HG03469 (cell line): ENCODE data around the gene MRPS22.
"Not testable (repeated sequence)": the region's sequence is repeated elsewhere in the genome, so short reads cannot be mapped to it uniquely, and the experiment has no call there.

ENCODE experiments used
- ATAC-seq: cut with Tn5 transposase; IDR thresholded peaks from one replicate; pipeline ENCODE4 v1.9.1; 2021; ENCODE audit warnings: mild to moderate bottlenecking, moderate library complexity, moderate number of reproducible peaks; ENCODE audit not compliant: unreplicated experiment

Gene MRPS22

DNA sequence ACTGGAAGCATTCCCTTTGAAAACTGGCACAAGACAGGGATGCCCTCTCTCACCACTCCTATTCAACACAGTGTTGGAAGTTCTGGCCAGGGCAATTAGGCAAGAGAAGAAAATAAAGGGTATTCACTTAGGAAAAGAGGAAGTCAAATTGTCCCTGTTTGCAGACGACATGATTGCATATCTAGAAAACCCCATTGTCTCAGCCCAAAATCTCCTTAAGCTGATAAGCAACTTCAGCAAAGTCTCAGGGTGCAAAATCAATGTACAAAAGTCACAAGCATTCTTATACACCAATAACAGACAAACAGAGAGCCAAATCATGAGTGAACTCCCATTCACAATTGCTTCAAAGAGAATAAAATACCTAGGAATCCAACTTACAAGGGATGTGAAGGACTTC, 9.1 kb upstream of the MRPS22 start:
- ATAC-seq = not testable (repeated sequence)

- no peak for ATAC-seq
Observed at GRCh38 chr3:139338405-139338804, 5.4 kb upstream of the MRPS22 start.

- ATAC-seq = no peak
Observed at GRCh38 chr3:139339219-139339906, 4.5 kb upstream of the MRPS22 start.

DNA sequence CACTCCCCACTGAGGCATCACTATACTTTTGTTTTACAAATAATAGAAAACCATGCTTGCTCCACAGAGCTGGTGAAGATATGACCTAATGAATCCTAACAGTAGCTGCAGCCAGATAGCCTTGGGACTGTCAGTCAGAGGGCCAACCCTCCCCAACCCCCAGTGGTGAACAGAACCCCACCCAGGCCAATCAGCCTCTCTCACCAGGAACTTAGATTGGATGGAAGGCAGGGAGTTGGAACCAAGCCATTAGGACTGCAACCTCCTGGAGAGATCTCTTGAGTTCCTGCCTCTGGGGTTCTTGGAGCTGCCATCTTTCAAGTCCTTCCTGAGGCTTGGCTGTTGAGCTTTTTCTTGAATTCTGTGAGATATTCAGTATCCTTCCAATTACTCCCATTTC, 3.0 kb upstream of the MRPS22 start:
- no peak for ATAC-seq

DNA sequence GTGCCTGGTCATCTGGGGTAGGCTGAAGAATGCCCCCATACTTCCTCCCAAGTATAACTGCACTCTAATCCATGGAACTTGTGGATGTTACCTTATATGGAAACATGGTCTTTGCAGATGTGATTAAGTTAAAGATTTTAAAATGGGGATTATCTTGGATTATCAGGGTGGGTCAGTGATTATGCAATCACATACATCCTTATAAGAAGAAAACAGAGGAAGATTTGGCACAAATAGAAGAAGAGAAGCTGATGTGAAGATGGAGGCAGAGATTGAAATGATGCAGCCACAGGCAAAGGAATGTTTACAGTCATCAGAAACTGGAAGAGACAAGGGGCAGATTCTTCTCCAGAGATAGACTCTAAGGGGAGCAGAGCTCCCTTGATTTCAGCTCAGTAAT, 1.8 kb upstream of the MRPS22 start:
- no peak for ATAC-seq

- no peak for ATAC-seq
Observed at GRCh38 chr3:139346771-139347170, 3.0 kb downstream of the MRPS22 start.

DNA sequence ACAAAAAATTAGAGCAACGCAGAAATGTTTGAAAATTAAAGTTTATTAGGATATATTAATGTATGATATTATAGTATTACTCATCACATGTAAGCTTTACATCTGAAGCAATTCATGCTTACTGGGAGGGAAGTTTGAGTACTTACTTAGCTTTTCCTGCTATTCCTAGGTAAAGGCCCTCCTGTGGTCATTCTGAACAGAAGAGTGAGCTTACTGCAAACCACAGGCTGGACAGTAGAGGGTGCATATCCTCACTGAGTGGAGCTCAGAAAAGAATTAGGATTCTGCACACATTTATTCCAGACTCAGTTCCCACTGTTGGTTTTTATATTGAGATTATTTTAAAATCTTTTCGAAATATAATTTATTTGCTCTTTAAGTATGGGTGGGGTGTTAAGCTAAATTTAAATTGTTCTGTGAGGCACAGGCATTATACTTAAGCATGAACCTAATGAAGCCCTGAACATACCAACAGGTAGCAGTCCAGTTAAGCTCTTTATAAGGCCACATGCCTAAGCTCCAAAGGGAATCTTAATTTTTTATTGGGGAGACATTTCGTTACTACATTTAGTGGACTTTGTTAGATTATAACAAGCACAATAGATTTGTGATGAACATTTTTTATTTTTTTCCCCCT, 10.2 kb downstream of the MRPS22 start:
- no peak for ATAC-seq

- no peak for ATAC-seq
Observed at GRCh38 chr3:139354661-139355060, 10.8 kb downstream of the MRPS22 start.

- ATAC-seq = no peak
Observed at GRCh38 chr3:139355476-139355875, 11.7 kb downstream of the MRPS22 start.

DNA sequence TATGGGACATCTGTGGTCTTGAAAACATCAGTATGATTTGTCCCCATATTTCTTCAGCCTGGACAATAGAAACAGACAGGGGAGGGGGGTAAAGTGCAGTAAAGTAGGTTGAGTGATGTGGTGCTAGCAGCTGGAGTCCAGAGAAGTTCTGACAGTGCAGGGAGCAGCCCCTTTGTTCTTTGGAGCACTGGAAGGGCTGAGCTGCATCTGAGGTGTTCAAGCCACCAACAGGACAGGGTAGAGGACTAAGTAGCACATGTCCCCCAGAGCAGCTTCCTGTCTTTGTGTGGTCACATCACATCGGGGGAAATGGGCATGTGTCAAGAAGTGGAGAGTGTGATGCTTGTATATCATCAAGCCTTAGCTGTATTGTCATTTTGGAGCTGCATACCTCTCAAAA, 12.1 kb downstream of the MRPS22 start:
- no peak for ATAC-seq

- ATAC-seq = no peak
Observed at GRCh38 chr3:139357899-139358298, 14.1 kb downstream of the MRPS22 start.

DNA sequence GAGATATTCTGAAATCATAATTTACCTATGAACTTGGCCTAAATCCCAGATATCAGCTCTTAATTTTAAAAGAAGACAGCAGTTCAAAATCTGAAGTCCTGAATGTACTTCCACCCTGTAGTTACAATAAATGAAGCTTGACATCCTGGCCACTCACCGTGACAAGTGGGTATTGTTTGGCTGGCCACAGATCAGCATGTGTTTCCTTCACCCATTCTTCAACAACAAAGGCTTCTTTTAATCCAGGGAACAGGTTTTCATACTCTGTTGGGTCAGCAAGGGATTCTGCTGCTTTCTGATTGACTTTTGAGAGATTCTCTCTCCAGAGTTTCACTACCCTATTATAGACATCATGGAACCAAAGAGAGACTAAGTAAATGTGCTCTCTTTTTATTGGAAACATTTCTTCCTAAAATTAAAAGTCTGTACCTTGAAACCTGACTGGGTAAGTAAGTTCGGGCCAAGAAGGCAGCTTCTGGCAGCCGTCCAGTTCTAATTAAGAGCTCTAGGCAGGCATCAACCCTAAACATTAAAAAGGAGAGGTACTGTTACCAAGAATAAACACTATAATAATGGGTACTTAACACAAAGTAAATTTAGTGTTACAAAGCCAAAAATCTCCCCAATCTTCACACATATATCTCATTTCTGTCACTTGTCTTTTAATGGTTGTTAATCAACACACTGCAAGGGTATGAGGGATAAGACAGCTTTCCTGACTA, 15.2 kb downstream of the MRPS22 start:
- ATAC-seq = no peak

GRCh38 chr3:139361276-139361675, 17.5 kb downstream of the MRPS22 start:
- ATAC-seq = no peak

- no peak for ATAC-seq
Observed at GRCh38 chr3:139364549-139364948, 20.7 kb downstream of the MRPS22 start.

GRCh38 chr3:139374099-139374498, 30.3 kb downstream of the MRPS22 start:
- no peak for ATAC-seq

- ATAC-seq = no peak
Observed at GRCh38 chr3:139377378-139377777, 33.6 kb downstream of the MRPS22 start.

GRCh38 chr3:139378587-139379241, 34.9 kb downstream of the MRPS22 start:
- no peak for ATAC-seq

GRCh38 chr3:139380575-139380974, 36.8 kb downstream of the MRPS22 start:
- ATAC-seq = no peak

DNA sequence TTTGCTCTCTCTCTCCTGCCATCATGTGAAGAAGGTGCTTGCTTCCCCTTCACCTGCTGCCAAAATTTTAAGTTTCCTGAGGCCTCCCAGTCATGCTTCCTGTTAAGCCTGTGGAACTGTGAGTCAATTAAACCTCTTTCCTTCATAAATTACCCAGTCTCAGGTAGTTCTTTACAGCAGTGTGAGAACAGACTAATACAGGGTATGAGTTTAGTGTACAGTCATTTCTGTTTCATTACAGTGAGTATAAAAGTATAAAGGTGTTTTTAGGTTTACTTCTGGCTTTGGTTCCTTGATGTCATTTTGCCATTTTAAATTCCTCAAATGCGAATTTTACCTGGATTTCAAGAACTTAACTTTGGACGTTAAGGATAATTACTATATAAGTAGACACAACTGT, 38.5 kb downstream of the MRPS22 start:
- not testable (repeated sequence) for ATAC-seq

GRCh38 chr3:139388077-139388476, 44.3 kb downstream of the MRPS22 start:
- ATAC-seq = no peak

DNA sequence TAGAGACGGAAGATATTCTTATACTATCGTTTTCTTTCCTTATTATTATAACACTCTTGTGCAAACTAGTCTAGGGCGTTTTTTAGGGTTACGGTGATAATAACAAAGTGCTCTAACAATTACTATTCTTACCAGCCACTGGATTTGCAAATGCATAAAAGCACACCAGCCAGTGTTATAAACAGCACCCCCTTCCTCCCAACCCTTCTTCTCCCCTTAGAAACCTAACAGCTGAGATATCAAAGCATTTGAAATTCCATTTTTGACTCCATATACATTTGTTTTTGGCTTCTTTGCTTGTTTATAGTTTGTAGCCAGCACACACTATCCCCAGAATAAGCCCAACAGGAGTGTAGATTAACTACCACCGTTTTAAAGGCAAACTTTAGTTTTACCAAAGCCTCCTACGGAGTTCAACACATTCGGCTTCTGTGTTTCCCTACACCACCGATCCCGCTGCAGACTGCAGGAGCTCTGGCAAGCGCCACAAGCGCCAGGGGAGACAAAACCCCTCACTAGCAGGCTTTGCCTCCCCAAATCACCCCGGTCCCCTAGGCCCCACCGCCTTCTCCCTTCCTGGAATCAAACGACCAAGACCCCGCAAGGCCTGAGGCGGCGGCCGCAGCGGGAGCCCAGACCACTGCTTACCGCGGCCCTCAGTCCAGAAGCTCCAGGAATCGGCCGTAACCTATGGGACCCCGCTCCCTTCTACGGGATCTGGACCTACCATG, 45.2 kb downstream of the MRPS22 start:
- ATAC-seq = no peak
